Measurements from ENCODE around the gene MUC21.

The MUC21 gene

GRCh38 chr6:30954631-30955366, 28.7 kb upstream of the MUC21 start:
- no peak for DNase-seq (ENCODE audit: low read depth, low spot score)
- no peak for TF ChIP-seq CTCF (IDR thresholded peaks at IDR 0.05; ENCODE audit: low read depth, low read length)
- H3K4me3 ChIP-seq (ENCODE audit: low read depth, low read length), result peak overlapping the region; percentile 17
- in situ Hi-C loops (cut with HindIII; ENCODE audit: low sequenced_read_pairs), result no loop called here

GRCh38 chr6:30955367-30956042, 28.0 kb upstream of the MUC21 start:
- DNase-seq (ENCODE audit: low read depth, low spot score), result peak; percentile 12
- no peak for TF ChIP-seq CTCF (IDR thresholded peaks at IDR 0.05; ENCODE audit: low read depth, low read length)
- in situ Hi-C loops (cut with HindIII; ENCODE audit: low sequenced_read_pairs), result no loop called here

GRCh38 chr6:30957716-30958115, 25.8 kb upstream of the MUC21 start:
- in situ Hi-C loops (cut with HindIII; ENCODE audit: low sequenced_read_pairs), result no loop called here
- TF ChIP-seq CTCF (IDR thresholded peaks at IDR 0.05; ENCODE audit: low read depth, low read length), result no peak
- no peak for DNase-seq (ENCODE audit: low read depth, low spot score)
- no peak overlapping the region for H3K4me3 ChIP-seq (ENCODE audit: low read depth, low read length)

More at GRCh38 chr6:30955367-30956042, 28.0 kb upstream of the MUC21 start:
- peak overlapping the region; percentile 17 for H3K4me3 ChIP-seq (ENCODE audit: low read depth, low read length)

GRCh38 chr6:30960907-30961673, 22.4 kb upstream of the MUC21 start:
- H3K4me3 ChIP-seq (ENCODE audit: low read depth, low read length), result no peak overlapping the region
- DNase-seq (ENCODE audit: low read depth, low spot score), result peak; percentile 17
- in situ Hi-C loops (cut with HindIII; ENCODE audit: low sequenced_read_pairs), result no loop called here
- TF ChIP-seq CTCF (IDR thresholded peaks at IDR 0.05; ENCODE audit: low read depth, low read length), result no peak

GRCh38 chr6:30962716-30963115, 20.8 kb upstream of the MUC21 start:
- in situ Hi-C loops (cut with HindIII; ENCODE audit: low sequenced_read_pairs), result no loop called here
- DNase-seq (ENCODE audit: low read depth, low spot score), result no peak
- no peak for TF ChIP-seq CTCF (IDR thresholded peaks at IDR 0.05; ENCODE audit: low read depth, low read length)
- no peak overlapping the region for H3K4me3 ChIP-seq (ENCODE audit: low read depth, low read length)

GRCh38 chr6:30963641-30964040, 19.9 kb upstream of the MUC21 start:
- TF ChIP-seq CTCF (IDR thresholded peaks at IDR 0.05; ENCODE audit: low read depth, low read length), result no peak
- no peak overlapping the region for H3K4me3 ChIP-seq (ENCODE audit: low read depth, low read length)
- peak; percentile 67 for DNase-seq (ENCODE audit: low read depth, low spot score)
- in situ Hi-C loops (cut with HindIII; ENCODE audit: low sequenced_read_pairs), result no loop called here

All from astrocyte of the spinal cord (primary cell).